ENCODE data around the gene LSP1.

LSP1 gene

DNA sequence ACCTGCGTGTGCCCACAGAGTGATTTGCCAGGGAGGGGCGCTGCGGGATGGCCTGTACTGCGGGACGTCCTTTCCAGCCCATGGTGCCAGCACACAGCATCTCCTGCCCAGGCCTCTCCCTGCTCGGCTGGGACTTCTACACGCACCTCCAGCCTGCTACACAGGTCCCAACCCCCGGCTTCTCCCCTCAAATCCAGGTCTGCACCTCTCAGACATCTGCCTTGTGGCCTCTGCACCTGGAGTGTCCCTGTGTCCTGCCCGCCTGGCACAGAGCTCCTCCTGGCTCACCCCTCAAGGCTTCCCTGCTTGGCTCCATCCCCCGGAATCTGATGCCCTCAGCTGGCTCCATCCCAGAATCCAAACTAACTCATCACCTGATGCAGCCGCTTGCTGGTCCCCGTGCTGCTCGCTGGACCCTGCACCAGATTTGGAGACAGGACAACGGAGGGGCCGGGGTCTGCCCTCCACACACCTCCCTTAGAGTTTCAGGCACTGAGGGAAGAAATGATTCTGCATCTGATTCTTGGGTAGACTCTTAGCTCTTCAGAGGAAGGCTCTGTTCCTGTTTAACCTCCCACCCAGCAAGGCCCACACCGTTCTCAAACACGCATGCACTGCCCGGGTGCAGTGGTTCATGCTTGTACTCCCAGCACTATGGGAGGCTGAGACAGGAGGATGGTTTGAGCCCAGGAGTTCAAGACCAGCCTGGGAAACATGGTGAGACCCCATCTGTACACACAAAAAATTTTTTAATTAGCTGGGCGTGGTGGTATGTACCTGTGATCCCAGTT, 4.0 kb upstream of the LSP1 start:
- TF ChIP-seq, protein P1, sequence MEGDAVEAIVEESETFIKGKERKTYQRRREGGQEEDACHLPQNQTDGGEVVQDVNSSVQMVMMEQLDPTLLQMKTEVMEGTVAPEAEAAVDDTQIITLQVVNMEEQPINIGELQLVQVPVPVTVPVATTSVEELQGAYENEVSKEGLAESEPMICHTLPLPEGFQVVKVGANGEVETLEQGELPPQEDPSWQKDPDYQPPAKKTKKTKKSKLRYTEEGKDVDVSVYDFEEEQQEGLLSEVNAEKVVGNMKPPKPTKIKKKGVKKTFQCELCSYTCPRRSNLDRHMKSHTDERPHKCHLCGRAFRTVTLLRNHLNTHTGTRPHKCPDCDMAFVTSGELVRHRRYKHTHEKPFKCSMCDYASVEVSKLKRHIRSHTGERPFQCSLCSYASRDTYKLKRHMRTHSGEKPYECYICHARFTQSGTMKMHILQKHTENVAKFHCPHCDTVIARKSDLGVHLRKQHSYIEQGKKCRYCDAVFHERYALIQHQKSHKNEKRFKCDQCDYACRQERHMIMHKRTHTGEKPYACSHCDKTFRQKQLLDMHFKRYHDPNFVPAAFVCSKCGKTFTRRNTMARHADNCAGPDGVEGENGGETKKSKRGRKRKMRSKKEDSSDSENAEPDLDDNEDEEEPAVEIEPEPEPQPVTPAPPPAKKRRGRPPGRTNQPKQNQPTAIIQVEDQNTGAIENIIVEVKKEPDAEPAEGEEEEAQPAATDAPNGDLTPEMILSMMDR (IDR thresholded peaks at IDR 0.05; ENCODE audit: low read depth, low read length) = no peak
- no peak for TF ChIP-seq POLR2A (IDR thresholded peaks at IDR 0.05; ENCODE audit: extremely low read depth, insufficient read length)
- no peak for TF ChIP-seq MYC (IDR thresholded peaks at IDR 0.05; ENCODE audit: low read depth, low read length)
- TF ChIP-seq, protein P2, sequence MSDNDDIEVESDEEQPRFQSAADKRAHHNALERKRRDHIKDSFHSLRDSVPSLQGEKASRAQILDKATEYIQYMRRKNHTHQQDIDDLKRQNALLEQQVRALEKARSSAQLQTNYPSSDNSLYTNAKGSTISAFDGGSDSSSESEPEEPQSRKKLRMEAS (IDR thresholded peaks at IDR 0.05; ENCODE audit: low read depth, low read length) = no peak
- no peak overlapping the region for H3K4me3 ChIP-seq (ENCODE audit: low read depth, low read length)
- DNase-seq (ENCODE audit: low read depth) = no peak

DNA sequence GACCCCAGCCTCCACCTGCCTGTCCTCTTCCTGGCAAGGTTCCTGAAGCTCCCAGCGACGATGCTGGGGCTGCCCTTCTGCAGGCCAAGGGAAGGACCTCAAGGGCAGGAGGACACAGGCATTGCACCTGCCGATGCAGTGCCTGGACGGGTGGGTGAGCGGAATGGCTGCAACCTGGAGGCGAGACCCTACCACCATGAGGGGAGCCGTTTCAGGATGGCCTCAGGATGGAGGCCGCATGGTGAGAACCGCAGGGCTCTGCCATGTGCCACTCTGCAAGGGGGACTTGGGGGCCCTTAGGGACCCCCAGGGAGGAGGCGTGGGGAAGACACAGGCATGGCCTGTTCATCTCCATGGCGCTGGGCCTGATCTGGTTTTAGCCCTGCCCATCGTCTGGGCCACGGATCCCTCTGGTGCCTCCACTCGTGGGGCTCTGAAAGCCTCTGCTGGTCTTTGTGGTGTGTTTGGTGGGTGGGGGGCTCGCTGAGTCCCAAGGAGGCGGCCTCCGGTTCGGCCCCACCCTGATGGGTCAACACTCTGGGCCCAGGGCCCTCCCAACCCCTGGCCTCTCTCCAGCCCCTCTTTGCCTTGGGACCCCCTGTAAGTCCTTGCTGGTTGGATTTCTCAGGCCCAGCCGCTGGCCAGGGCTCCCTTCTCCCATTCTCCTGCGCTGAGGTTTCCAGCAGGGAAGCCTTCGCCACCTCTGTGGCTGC, 1.3 kb upstream of the LSP1 start:
- DNase-seq (ENCODE audit: low read depth) = no peak
- H3K4me3 ChIP-seq (ENCODE audit: low read depth, low read length) = no peak overlapping the region

DNA sequence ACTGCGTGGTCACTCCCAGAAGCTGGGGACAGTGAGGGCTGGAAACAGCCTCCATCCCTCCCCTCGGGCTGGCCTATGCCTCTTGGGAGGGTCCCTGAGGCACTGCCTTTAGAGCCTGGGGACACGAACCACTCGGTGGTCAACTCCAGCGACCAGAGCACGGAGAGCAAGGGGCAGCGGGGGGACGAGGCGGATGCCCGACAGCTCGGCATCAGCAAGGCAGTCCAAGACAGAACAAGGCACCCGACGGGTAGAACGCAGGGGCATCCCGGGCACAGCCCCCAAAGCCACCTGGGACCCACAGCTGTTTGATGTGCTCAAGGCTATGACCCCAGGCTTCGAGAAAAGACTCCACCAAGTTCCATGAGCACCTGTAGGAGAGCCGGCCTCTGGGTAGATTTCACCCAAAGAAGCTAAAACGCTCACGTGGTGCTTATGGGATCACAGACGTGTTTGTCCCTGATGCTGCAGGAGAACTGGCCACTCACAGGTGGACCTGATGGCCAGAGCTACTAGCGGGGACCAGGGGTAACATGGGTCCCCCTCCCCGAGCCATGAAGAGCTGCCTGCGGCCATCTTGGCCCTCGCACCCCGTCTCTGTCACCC, 510 bp upstream of the LSP1 start:
- TF ChIP-seq, protein P1 (IDR thresholded peaks at IDR 0.05; ENCODE audit: low read depth, low read length) = no peak
- TF ChIP-seq, protein P2 (IDR thresholded peaks at IDR 0.05; ENCODE audit: low read depth, low read length) = no peak
- TF ChIP-seq MYC (IDR thresholded peaks at IDR 0.05; ENCODE audit: low read depth, low read length) (no peak), POLR2A (IDR thresholded peaks at IDR 0.05; ENCODE audit: extremely low read depth, insufficient read length) (no peak)
- no peak for DNase-seq (ENCODE audit: low read depth)
- no peak overlapping the region for H3K4me3 ChIP-seq (ENCODE audit: low read depth, low read length)

More for the DNA sequence above, 1.3 kb upstream of the LSP1 start:
- TF ChIP-seq MYC (IDR thresholded peaks at IDR 0.05; ENCODE audit: low read depth, low read length) (no peak), POLR2A (IDR thresholded peaks at IDR 0.05; ENCODE audit: extremely low read depth, insufficient read length) (no peak)
- TF ChIP-seq, protein P2 (IDR thresholded peaks at IDR 0.05; ENCODE audit: low read depth, low read length) = no peak
- TF ChIP-seq, protein P1 (IDR thresholded peaks at IDR 0.05; ENCODE audit: low read depth, low read length) = no peak

DNA sequence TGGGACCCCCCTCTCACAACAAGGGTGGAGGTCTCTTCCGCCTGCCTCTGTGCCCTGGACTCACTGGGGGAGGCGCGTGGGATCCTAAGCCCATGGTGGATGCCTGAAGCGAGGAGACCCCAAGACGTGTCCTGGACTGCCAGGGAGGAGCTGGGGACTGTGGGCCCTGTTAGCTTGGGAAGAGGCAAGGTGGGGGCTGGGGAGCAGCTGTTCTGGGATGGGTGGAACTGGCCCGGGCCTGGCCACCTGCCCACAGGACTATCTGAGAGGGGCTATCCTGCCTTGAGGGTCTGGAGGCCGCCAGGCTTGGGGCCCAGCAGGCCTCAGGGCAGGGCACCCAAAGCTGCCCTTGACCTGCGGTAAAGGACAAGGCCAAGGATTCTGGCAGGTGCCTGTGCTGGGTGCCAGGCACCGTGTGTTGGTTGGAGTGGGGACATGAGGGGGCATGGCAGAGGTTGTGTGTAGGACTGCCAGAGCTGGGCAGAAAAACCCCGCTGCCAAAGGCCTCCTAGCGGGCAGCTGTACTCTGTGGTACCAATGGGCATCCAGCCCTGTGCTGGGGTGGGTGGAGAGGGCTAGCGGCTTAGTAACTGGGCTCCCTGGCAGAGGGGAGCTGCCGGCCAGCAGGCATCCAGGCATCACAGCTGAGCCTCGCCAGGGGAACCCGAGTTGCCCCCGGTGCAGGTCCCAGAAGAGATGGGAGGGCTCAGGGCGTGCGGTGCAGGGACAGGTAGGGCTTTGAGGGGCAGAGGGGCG, 670 bp downstream of the LSP1 start:
- TF ChIP-seq MYC (IDR thresholded peaks at IDR 0.05; ENCODE audit: low read depth, low read length) = no peak
- TF ChIP-seq, protein P2 (IDR thresholded peaks at IDR 0.05; ENCODE audit: low read depth, low read length) = no peak
- TF ChIP-seq POLR2A (IDR thresholded peaks at IDR 0.05; ENCODE audit: extremely low read depth, insufficient read length) = no peak
- TF ChIP-seq, protein P1 (IDR thresholded peaks at IDR 0.05; ENCODE audit: low read depth, low read length) = no peak
- H3K4me3 ChIP-seq (ENCODE audit: low read depth, low read length) = peak overlapping the region; percentile 32
- no peak for DNase-seq (ENCODE audit: low read depth)

Data from NB4 (cell line).